Right lobe of liver (tissue), 6 donors: ENCODE results near the gene VPS11. TPM values are rescaled to one million over a fixed set of nuclear protein-coding genes. Genes with fewer than 3 reads are reported as not detected.

ENCODE experiments used
- ATAC-seq, 4 donors: fragments of 200-7000 bp; cut with Tn5 transposase; one replicate each; pipeline ENCODE4 v1.9.1; 2020; ENCODE audit warnings: mild to moderate bottlenecking in 4 of 4, moderate library complexity in 4 of 4
- DNase-seq, 3 donors: peaks; one replicate each; pipeline ENCODE4 v3.0.0-alpha.2; 2020
- H3K27ac ChIP-seq, 3 donors: fragments of 200-600 bp; one replicate each; pipeline ENCODE4 v1.8.0; 2022
- H3K27me3 ChIP-seq, 2 donors: fragments of 200-600 bp; one replicate each; pipeline ENCODE4 v1.8.0; 2022
- H3K36me3 ChIP-seq, 4 donors: fragments of 200-600 bp; sonication (generic) in 1 of 4; one replicate each; pipeline versions ENCODE4 v1.5.1 to v1.8.0; 2017 to 2022; ENCODE audit warnings: control low read depth in 1 of 4
- H3K4me1 ChIP-seq, 4 donors: fragments of 200-600 bp; sonication (generic) in 1 of 4; one replicate each; pipeline versions ENCODE4 v1.5.1 to v1.8.0; 2017 to 2022; ENCODE audit warnings: control low read depth in 1 of 4
- H3K4me3 ChIP-seq, 3 donors: fragments of 200-600 bp; one replicate each; pipeline ENCODE4 v1.8.0; 2022
- H3K9me3 ChIP-seq, 4 donors: fragments of 200-600 bp; sonication (generic) in 1 of 4; one replicate each; pipeline versions ENCODE4 v1.5.1 to v1.8.0; 2017 to 2022; ENCODE audit warnings: control low read depth in 1 of 4
- CTCF ChIP-seq, 4 donors: fragments of 200-600 bp in 3 of 4; fragments of 450-650 bp in 1 of 4; IDR thresholded peaks; one replicate each; pipeline versions ENCODE4 v1.5.1 to v1.8.0; 2016 to 2022; ENCODE audit warnings: antibody characterized with exemption in 4 of 4, mild to moderate bottlenecking in 2 of 4
- POLR2A ChIP-seq: fragments of 450-650 bp; IDR thresholded peaks from one replicate; pipeline ENCODE4 v1.6.1; 2017; ENCODE audit warnings: antibody characterized with exemption, mild to moderate bottlenecking
- WGBS: methylation state at CpG from one replicate; pipeline ENCODE4 v1.1.6; 2018; ENCODE audit warnings: low coverage, low lambda C conversion rate; ENCODE audit not compliant: insufficient coverage; ENCODE audit errors: missing lambda C conversion rate; 5-methylcytosine and 5-hydroxymethylcytosine counted together
- intact Hi-C, 2 donors: fragments of 100-400 bp; cut with DNase I; formaldehyde crosslinking; loops; one replicate each; pipeline versions ENCODE4 v1.11.2 to v1.14.1; 2022
- long read RNA-seq: library from polyadenylated mRNA; unstranded; transcript quantifications from one replicate; pipeline ENCODE4 v2.0.0, GENCODE V29; 2019
- total RNA-seq, 6 experiments: library from RNA; depleted of rRNA in 2 of 6; stranded (reverse); fragments of >200 nt in 2 of 6; fragmentation: NEBNext Ultra II Directional in 3 of 6; extraction: Animal tissue kit (Norgen Biotek cat#: 25700) in 3 of 6; gene quantifications; one replicate each; pipeline versions ENCODE4 v1.1.0 to v1.2.4, GENCODE V29; 2016 to 2023
- donor health status: DM: no; HTN: yes; CAD: no.
- donor health status: DM: no; HTN: no; CAD: no.
- donor health status: DM: no; HTN: no; CAD: no.
- donor health status: DM: no; HTN: yes; CAD: no.
- donor health status: DM: no; HTN: yes; CAD: no.

VPS11 gene
- total RNA-seq, result 10 to 100 TPM in 4 of 6 experiments, 1 to 10 TPM in 2; 8.5 to 18.3 (median 11.3) TPM
- long read RNA-seq, partial matches to known transcripts, result 1 of 2 reads
- long read RNA-seq, other reads (novel, unspliced or antisense), result 1 of 2 reads

- peak; percentile 97 to 99 (median 98) for ATAC-seq
- TF ChIP-seq POLR2A (peak; percentile 79), CTCF (IDR thresholded peaks at IDR 0.05) (no peak)
- H3K9me3 ChIP-seq, result no peaks in the 10 kb centered on the region
- H3K4me1 ChIP-seq, result peaks cover 0 to 18% (median 0%) of the 10 kb centered on the region in 4 donors
- peak; percentile 99 for DNase-seq
- peak within 1 kb of the TSS; percentile 57 to 81 (median 63) for H3K27ac ChIP-seq
- 0% methylated on average over 12 of the region's 49 CpGs for whole genome bisulfite sequencing
- intact Hi-C loops, result no loop called here
- H3K4me3 ChIP-seq, result peak within 1 kb of the TSS; percentile 71 to 94 (median 81)
- peaks cover 0 to 27% (median 9%) of the 10 kb centered on the region in 4 donors for H3K36me3 ChIP-seq
- H3K27me3 ChIP-seq, result no peaks in the 10 kb centered on the region
Measured at GRCh38 chr11:119067371-119068222, at the start of gene VPS11. VPS11 (plus strand) TSS chr11:119067818; CDS start chr11:119067824, 6 bp downstream.

GRCh38 chr11:119018074-119018938 lies 49.3 kb upstream of the VPS11 start, which contains the start of the genes RPS25 and TRAPPC4:
RPS25 (minus strand) TSS chr11:119018343; CDS start chr11:119018284, 59 bp downstream.
TRAPPC4 (plus strand) TSS chr11:119018766; CDS start chr11:119018796, 30 bp downstream.
- Histone ChIP-seq H3K9me3 (no peaks in the 10 kb centered on the region), H3K36me3 (peaks cover 0 to 44% (median 14%) of the 10 kb centered on the region in 4 donors), H3K27me3 (no peaks in the 10 kb centered on the region), H3K4me3 (peak within 1 kb of the TSS; percentile 77 to 90 (median 81)), H3K4me1 (peaks cover 0 to 51% (median 23%) of the 10 kb centered on the region in 4 donors), H3K27ac (peak within 1 kb of the TSS; percentile 64 to 85 (median 85))
- WGBS, result under 1% methylated on average over 54 of the region's 63 CpGs
- TF ChIP-seq POLR2A, result peak; percentile 63
- TF ChIP-seq CTCF (IDR thresholded peaks at IDR 0.05), result peak in 1 of 4 donors; percentile 16
- ATAC-seq (peak; percentile 82 to 92 (median 86)), DNase-seq (peak; percentile 95 to 97 (median 96))
- intact Hi-C loops, result no loop called here

- no peak for DNase-seq
- H3K4me1 ChIP-seq, result peaks cover 0 to 68% (median 31%) of the 10 kb centered on the region in 4 donors
- peak overlapping the region; percentile 77 to 90 (median 81) for H3K4me3 ChIP-seq
- no peaks in the 10 kb centered on the region for H3K9me3 ChIP-seq
- H3K27ac ChIP-seq, result peak overlapping the region in 1 of 3 donors; percentile 85
- WGBS, result 20% methylated on average over 2 of the region's 2 CpGs
- no peak for TF ChIP-seq CTCF (IDR thresholded peaks at IDR 0.05)
- no peak for TF ChIP-seq POLR2A
- no peaks in the 10 kb centered on the region for H3K27me3 ChIP-seq
- intact Hi-C loops, result no loop called here
- ATAC-seq, result no peak
- H3K36me3 ChIP-seq, result peaks cover 0 to 45% (median 14%) of the 10 kb centered on the region in 4 donors
Measured at GRCh38 chr11:119019996-119020395, 47.6 kb upstream of the VPS11 start.

DNA sequence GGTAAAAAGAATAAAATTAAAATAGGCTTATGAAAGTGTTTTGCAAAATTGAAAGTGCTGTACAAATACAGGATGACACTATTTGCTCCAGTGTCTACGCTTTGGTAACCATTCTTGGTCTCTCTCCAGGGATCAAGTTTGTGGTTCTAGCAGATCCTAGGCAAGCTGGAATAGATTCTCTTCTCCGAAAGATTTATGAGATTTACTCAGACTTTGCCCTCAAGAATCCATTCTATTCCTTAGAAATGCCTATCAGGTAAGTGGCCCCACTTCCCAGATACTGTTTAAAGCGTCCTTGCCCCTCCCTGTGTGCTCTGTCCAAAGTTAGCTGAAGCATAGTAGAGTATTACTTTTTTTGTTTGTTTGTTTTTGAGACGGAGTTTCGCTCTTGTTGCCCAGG lies 46.0 kb upstream of the VPS11 start:
- Histone ChIP-seq H3K9me3 (no peaks in the 10 kb centered on the region), H3K4me1 (peaks cover 0 to 78% (median 35%) of the 10 kb centered on the region in 4 donors), H3K4me3 (no peak overlapping the region), H3K36me3 (peaks cover 0 to 38% (median 10%) of the 10 kb centered on the region in 4 donors), H3K27ac (peak overlapping the region; percentile 16 to 61 (median 45)), H3K27me3 (no peaks in the 10 kb centered on the region)
- 23% methylated on average over 4 of the region's 5 CpGs for WGBS
- intact Hi-C loops, result no loop called here
- DNase-seq (no peak), ATAC-seq (no peak)
- TF ChIP-seq POLR2A (no peak), CTCF (IDR thresholded peaks at IDR 0.05) (no peak)
